K562 (cell line): ENCODE data around the gene PPIP5K2. TPM values are rescaled to one million over a fixed set of nuclear protein-coding genes. Genes with fewer than 3 reads are reported as not detected.

Source experiments
- ATAC-seq: fragments of 200-7000 bp; cut with Tn5 transposase; 3 replicates; pipeline ENCODE4 v1.9.1; 2020; ENCODE audit warnings: moderate library complexity
- BruUV-seq: library from RNA; stranded (reverse); fragments of 400-500 nt; replicated peaks from 2 replicates; lab custom pipeline; 2021; lab: Mats Ljungman, UMichigan
- CTCF ChIA-PET: fragments of 300-600 bp; formaldehyde crosslinking; extraction: SDS; loops from one replicate; lab custom pipeline; 2021; ENCODE audit warnings: low intra/inter-chr PET ratio; lab: Yijun Ruan, JAX
- POLR2A ChIA-PET: fragments of 300-600, 350-650 bp; sonication (Branson Sonifier 250); formaldehyde crosslinking; extraction: SDS; loops from one replicate; lab custom pipeline; 2021; ENCODE audit warnings: antibody characterized with exemption, inconsistent platforms; lab: Yijun Ruan, JAX
- DNase-seq, 4 experiments: peaks; one replicate each; pipeline versions ENCODE4 v3.0.0 to v3.0.0-alpha.2; 2011 to 2018; ENCODE audit warnings: low spot score in 3 of 4, mixed read lengths in 3 of 4; ENCODE audit errors: extremely low read depth in 1 of 4
- FAIRE-seq: peaks from 2 replicates; lab custom pipeline; 2011; peaks lifted over from hg19 to GRCh38; lab: Jason Lieb, UNC
- H2AFZ ChIP-seq: 2 replicates; pipeline ENCODE4 v1.6.0; 2011; ENCODE audit warnings: low read depth, low read length, control low read depth, inconsistent platforms
- H3K27ac ChIP-seq: fragments of 200-600 bp; 3 replicates; pipeline ENCODE4 v1.8.0; 2011; ENCODE audit warnings: low read depth, mild to moderate bottlenecking, control low read depth, inconsistent platforms, low read length, moderate library complexity, mixed read lengths; ENCODE audit errors: extremely low read depth
- H3K27me3 ChIP-seq, 2 experiments: fragments of 300-600 bp in 1 of 2; 2 replicates in 1 of 2; 3 replicates in 1 of 2; pipeline versions ENCODE4 v1.6.0 to v1.8.0; 2011; ENCODE audit warnings: inconsistent platforms in 2 of 2, low read length in 2 of 2, mild to moderate bottlenecking in 1 of 2, mixed read lengths in 1 of 2, moderate library complexity in 1 of 2; ENCODE audit not compliant: control insufficient read depth in 2 of 2, insufficient read depth in 2 of 2
- H3K36me3 ChIP-seq: fragments of 300-600 bp; 3 replicates; pipeline ENCODE4 v1.8.0; 2011; ENCODE audit warnings: mild to moderate bottlenecking, low read length, inconsistent platforms; ENCODE audit not compliant: control insufficient read depth, insufficient read depth
- H3K4me1 ChIP-seq, 2 experiments: fragments of 200-600 bp in 1 of 2; replicated peaks in 1 of 2; 2 replicates in 1 of 2; 3 replicates in 1 of 2; pipeline versions ENCODE4 v1.5.1 to v1.8.0; 2011; ENCODE audit warnings: inconsistent platforms in 2 of 2, low read length in 2 of 2, mild to moderate bottlenecking in 1 of 2, mixed read lengths in 1 of 2, moderate library complexity in 1 of 2; ENCODE audit not compliant: control insufficient read depth in 2 of 2, insufficient read depth in 2 of 2
- H3K4me2 ChIP-seq: 2 replicates; pipeline ENCODE4 v1.6.1; 2011; ENCODE audit warnings: low read length, control low read depth, inconsistent platforms, mixed read lengths; ENCODE audit not compliant: insufficient read depth
- H3K4me3 ChIP-seq: fragments of 200-600 bp; sonication (generic), shearing (Covaris generic); 2 replicates; pipeline ENCODE4 v1.5.1; 2016; ENCODE audit warnings: control low read depth, inconsistent platforms
- H3K79me2 ChIP-seq: fragments of 200-600 bp; 3 replicates; pipeline ENCODE4 v1.8.0; 2011; ENCODE audit warnings: low read length, inconsistent platforms; ENCODE audit not compliant: control insufficient read depth, insufficient read depth
- H3K9ac ChIP-seq, 2 experiments: 2 replicates each; pipeline versions ENCODE4 v1.6.0 to v1.6.1; 2011; ENCODE audit warnings: low read depth in 2 of 2, low read length in 2 of 2, control low read depth in 1 of 2, inconsistent platforms in 1 of 2, mild to moderate bottlenecking in 1 of 2, mixed read lengths in 1 of 2; ENCODE audit not compliant: insufficient read depth in 1 of 2
- H3K9me1 ChIP-seq: one replicate; pipeline ENCODE4 v1.6.0; 2011; ENCODE audit warnings: inconsistent platforms, mild to moderate bottlenecking, low read length, moderate library complexity; ENCODE audit not compliant: control insufficient read depth, insufficient read depth
- H3K9me3 ChIP-seq: replicated peaks from 2 replicates; pipeline ENCODE4 v1.5.1; 2011; ENCODE audit warnings: low read depth, low read length, inconsistent platforms; ENCODE audit not compliant: control insufficient read depth, insufficient read depth
- H4K20me1 ChIP-seq: replicated peaks from 2 replicates; pipeline ENCODE4 v1.6.1; 2011; ENCODE audit warnings: low read length, inconsistent platforms, mixed read lengths; ENCODE audit not compliant: control insufficient read depth, insufficient read depth
- CGGBP1 ChIP-seq: fragments of 250-450 bp; sonication (Bioruptor Pico); IDR thresholded peaks from 2 replicates; pipeline ENCODE4 v1.9.0; 2021; ENCODE audit warnings: mild to moderate bottlenecking
- NR2C1 ChIP-seq, 2 experiments: fragments of 450-650 bp; IDR thresholded peaks; 2 replicates each; pipeline ENCODE4 v1.6.1; 2017; ENCODE audit warnings: mild to moderate bottlenecking in 2 of 2, antibody characterized with exemption in 1 of 2, inconsistent platforms in 1 of 2, missing compliant biosample characterization in 1 of 2, missing genetic modification characterization in 1 of 2
- PRDM10 ChIP-seq: fragments of 450-650 bp; IDR thresholded peaks from 2 replicates; pipeline ENCODE4 v1.6.1; 2018; ENCODE audit not compliant: partially characterized antibody
- PREB ChIP-seq: sonication (generic); formaldehyde crosslinking; IDR thresholded peaks from 2 replicates; pipeline ENCODE4 v1.8.1; 2023; ENCODE audit warnings: mild to moderate bottlenecking, missing genetic modification reagents
- RBBP5 ChIP-seq: fragments of 200-600 bp; sonication (generic); IDR thresholded peaks from 2 replicates; pipeline ENCODE4 v1.6.1; 2012; ENCODE audit warnings: borderline replicate concordance, mild to moderate bottlenecking, low read length, control low read depth, inconsistent platforms; ENCODE audit not compliant: insufficient read depth, poor library complexity, severe bottlenecking
- TCF15 ChIP-seq: fragments of 250-450 bp; sonication (Bioruptor Pico); IDR thresholded peaks from 2 replicates; pipeline ENCODE4 v1.8.0; 2022; ENCODE audit warnings: moderate library complexity, mild to moderate bottlenecking, inconsistent platforms
- TCF7 ChIP-seq: sonication (generic); IDR thresholded peaks from 2 replicates; pipeline ENCODE4 v1.6.1; 2016; ENCODE audit warnings: antibody characterized with exemption, borderline replicate concordance
- ZNF384 ChIP-seq: IDR thresholded peaks from 2 replicates; pipeline ENCODE4 v1.6.1; 2012; ENCODE audit warnings: low read depth, low read length, improper control_type of control experiment
- ZNF444 ChIP-seq: fragments of 250-450 bp; sonication (Bioruptor Pico); IDR thresholded peaks from 2 replicates; pipeline ENCODE4 v1.4.0; 2020; ENCODE audit warnings: mild to moderate bottlenecking, moderate library complexity
- WGBS: fragments of 100-300 bp; shearing (Covaris generic); methylation state at CpG from one replicate; pipeline ENCODE4 v1.1.6; 2016; ENCODE audit warnings: low coverage, mixed read lengths; ENCODE audit not compliant: insufficient coverage; ENCODE audit errors: missing lambda C conversion rate; 5-methylcytosine and 5-hydroxymethylcytosine counted together
- in situ Hi-C: fragments of 300-500 bp; cut with MboI; formaldehyde crosslinking; loops from 4 replicates; pipeline ENCODE4 v1.15.0; 2018; ENCODE audit warnings: inconsistent platforms, mixed read lengths
- intact Hi-C: fragments of 100-400 bp; cut with micrococcal nuclease; formaldehyde crosslinking; loops from 2 replicates; pipeline ENCODE4 v1.14.2; 2022
- polyA plus RNA-seq, 8 experiments: library from polyadenylated mRNA; depleted of rRNA in 4 of 8; stranded (reverse) in 5 of 8; unstranded in 3 of 8; fragments of >200 nt; fragmentation: Nextera tagmentation in 2 of 8; fragmentation: Illumina TruSeq in 1 of 8; extraction: Ambion mirVana in 2 of 8; extraction: Trizol in 1 of 8; gene quantifications; 2 replicates each; pipeline versions ENCODE4 v1.2.1 to v1.2.3, GENCODE V29; 2011 to 2014; ENCODE audit warnings: inconsistent platforms in 1 of 8, missing spikeins in 1 of 8
- total RNA-seq, 7 experiments: library from RNA; depleted of rRNA in 6 of 7; stranded (reverse); fragments of >200 nt in 6 of 7; fragmentation: Illumina TruSeq in 2 of 7; extraction: Trizol in 2 of 7; gene quantifications; 2 replicates each; pipeline versions ENCODE4 v1.2.1 to v1.2.3, GENCODE V29; 2011 to 2021; ENCODE audit warnings: low replicate concordance in 1 of 7
- TF ChIP-seq, protein P1 (sequence below): IDR thresholded peaks from 2 replicates; pipeline ENCODE4 v1.6.1; 2011; ENCODE audit not compliant: insufficient read length; ENCODE audit errors: extremely low read depth

Gene PPIP5K2
- total and polyA plus RNA-seq, 9 of the 15 experiments (the other 6 are each of a cell fraction or from before 2014, with no cell fraction given), result 39.4 to 150 (median 99.1) TPM

DNA sequence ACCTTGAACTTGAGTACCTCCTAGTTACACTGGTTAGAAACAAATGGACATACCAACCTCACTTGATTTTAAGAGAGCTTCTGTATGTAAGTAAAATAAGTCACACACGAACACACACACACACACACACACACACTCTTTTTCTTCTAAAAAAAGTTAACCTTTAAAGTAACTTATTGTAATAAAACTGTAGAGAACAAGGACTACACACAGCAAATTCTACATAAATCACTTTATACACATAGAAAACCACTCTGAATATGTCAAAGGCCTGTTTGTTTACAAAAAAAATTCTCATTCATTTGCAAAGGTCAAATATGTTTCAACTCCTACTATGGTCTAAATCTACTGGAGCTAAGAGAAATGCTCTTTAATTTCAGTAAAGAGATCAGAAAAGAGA lies 29.3 kb upstream of the PPIP5K2 start:
- WGBS, result 75% methylated on average over 1 of the region's 1 CpG

More for the DNA sequence above, 29.3 kb upstream of the PPIP5K2 start:
- TF ChIP-seq PREB (CRISPR knock-in tag) (no peak), ZNF384 (no peak), ZNF444 (CRISPR knock-in tag) (no peak), NR2C1 (IDR thresholded peaks at IDR 0.05) (no peak), NR2C1 (tag; IDR thresholded peaks at IDR 0.05) (no peak), CGGBP1 (CRISPR knock-in tag) (no peak), TCF15 (CRISPR knock-in tag) (no peak), TCF7 (no peak), RBBP5 (no peak), PRDM10 (no peak)
- TF ChIP-seq, protein P1, sequence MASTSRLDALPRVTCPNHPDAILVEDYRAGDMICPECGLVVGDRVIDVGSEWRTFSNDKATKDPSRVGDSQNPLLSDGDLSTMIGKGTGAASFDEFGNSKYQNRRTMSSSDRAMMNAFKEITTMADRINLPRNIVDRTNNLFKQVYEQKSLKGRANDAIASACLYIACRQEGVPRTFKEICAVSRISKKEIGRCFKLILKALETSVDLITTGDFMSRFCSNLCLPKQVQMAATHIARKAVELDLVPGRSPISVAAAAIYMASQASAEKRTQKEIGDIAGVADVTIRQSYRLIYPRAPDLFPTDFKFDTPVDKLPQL, result no peak
- Histone ChIP-seq H3K27me3 (no peaks in the 10 kb centered on the region), H2AFZ (no peak overlapping the region), H3K79me2 (no peaks in the 10 kb centered on the region), H3K9ac (no peak overlapping the region), H3K27ac (no peak overlapping the region), H3K9me3 (no peaks in the 10 kb centered on the region), H4K20me1 (no peaks in the 10 kb centered on the region), H3K4me1 (peaks cover 0 to 10% of the 10 kb centered on the region in 2 experiments; a peak in 2 of 5 replicates), H3K9me1 (no peaks in the 10 kb centered on the region), H3K4me2 (no peak overlapping the region), H3K36me3 (peaks cover 2% of the 10 kb centered on the region; the same call in 1 of the 3 replicates), H3K4me3 (no peak overlapping the region)
- FAIRE-seq (no peak), DNase-seq (no peak), ATAC-seq (no peak)
- BruUV-seq, result no TSS peak
- in situ Hi-C loops (no loop called here), intact Hi-C loops (no loop called here)
- POLR2A ChIA-PET, result no interaction called here
- CTCF ChIA-PET, result no interaction called here
